GM12864 (cell line): ENCODE measurements around the gene STK4.

Source experiments
- DNase-seq: peaks from one replicate; pipeline ENCODE4 v3.0.0-alpha.2; 2011; ENCODE audit warnings: low read depth
- H3K4me3 ChIP-seq: 2 replicates; pipeline ENCODE4 v1.5.1; 2011; ENCODE audit warnings: mild to moderate bottlenecking, low read depth, low read length, control low read depth
- TF ChIP-seq, protein P1 (sequence below): IDR thresholded peaks from 2 replicates; pipeline ENCODE4 v1.5.1; 2011; ENCODE audit warnings: low read depth, mild to moderate bottlenecking, moderate library complexity, low read length, control low read depth, inconsistent platforms; ENCODE audit errors: missing control alignments

Gene STK4

DNA sequence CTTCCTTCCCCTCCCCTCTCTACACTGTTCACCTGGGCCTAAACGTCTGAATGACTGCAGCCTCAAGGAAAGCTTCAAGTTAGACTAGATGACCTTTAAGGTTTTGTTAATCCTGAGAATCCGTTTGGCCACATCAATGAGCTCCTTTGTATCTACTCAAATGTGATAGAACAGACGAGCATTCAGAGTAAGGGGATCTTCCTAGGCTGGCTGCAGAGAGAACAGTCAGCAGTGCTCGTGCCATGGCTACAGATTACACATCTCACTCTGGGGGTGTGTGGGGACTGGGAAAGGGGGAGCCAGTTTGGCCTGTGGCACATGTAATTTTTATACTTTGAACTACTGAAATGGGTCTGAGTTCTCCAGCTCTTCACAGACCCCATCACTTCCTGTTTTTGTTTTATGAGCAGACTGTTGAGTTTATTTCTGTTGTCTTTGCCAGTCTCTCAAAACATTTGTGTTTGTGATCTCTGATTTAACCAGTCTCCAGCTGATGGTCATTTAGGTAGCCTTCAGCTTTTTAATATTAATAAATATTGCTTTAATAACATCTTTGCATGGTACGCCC, 83.7 kb downstream of the STK4 start:
- no peak for DNase-seq
- no peak overlapping the region for H3K4me3 ChIP-seq
- TF ChIP-seq, protein P1, sequence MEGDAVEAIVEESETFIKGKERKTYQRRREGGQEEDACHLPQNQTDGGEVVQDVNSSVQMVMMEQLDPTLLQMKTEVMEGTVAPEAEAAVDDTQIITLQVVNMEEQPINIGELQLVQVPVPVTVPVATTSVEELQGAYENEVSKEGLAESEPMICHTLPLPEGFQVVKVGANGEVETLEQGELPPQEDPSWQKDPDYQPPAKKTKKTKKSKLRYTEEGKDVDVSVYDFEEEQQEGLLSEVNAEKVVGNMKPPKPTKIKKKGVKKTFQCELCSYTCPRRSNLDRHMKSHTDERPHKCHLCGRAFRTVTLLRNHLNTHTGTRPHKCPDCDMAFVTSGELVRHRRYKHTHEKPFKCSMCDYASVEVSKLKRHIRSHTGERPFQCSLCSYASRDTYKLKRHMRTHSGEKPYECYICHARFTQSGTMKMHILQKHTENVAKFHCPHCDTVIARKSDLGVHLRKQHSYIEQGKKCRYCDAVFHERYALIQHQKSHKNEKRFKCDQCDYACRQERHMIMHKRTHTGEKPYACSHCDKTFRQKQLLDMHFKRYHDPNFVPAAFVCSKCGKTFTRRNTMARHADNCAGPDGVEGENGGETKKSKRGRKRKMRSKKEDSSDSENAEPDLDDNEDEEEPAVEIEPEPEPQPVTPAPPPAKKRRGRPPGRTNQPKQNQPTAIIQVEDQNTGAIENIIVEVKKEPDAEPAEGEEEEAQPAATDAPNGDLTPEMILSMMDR = no peak

DNA sequence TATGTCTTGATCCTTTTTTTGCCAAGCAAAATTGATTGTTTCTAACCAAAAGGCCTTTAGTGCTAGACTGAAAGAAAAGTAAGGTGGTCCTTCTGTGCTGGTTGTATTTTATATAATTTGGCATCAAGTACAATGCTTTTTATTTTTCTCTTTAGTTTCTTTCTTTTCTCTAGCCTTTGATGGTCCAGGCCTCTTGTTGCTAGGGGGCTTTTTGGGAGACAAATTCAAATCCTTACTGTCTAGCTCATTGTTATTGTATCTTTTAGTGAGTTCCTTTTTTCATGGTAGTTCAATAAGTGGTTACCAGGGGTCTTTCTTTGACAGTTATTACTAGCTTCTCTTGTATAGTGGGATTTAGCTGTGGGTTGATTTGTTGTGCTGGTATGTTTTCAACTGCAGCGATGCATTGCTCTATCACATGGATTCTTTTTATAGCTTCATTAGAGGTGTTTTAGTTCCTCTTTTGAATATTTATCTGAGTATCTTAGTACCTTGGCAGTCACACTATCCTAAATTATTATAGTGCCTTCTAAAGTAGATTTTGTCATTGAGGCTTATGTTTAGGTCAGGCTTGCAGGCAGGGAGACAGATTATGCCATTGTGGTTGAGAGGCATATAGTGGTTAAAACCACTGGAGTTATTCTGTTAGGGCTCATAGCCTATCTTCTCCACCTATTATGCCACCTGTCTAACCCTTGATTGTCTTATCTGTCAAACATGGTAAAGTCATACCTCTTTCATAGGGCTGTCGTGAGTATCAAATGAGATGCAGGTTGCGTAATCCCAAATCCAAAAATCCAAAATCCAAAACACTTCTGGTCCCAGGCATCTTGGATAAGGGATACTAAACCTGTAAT, 85.1 kb downstream of the STK4 start:
- no peak for DNase-seq
- TF ChIP-seq, protein P1 = no peak
- H3K4me3 ChIP-seq = no peak overlapping the region

DNA sequence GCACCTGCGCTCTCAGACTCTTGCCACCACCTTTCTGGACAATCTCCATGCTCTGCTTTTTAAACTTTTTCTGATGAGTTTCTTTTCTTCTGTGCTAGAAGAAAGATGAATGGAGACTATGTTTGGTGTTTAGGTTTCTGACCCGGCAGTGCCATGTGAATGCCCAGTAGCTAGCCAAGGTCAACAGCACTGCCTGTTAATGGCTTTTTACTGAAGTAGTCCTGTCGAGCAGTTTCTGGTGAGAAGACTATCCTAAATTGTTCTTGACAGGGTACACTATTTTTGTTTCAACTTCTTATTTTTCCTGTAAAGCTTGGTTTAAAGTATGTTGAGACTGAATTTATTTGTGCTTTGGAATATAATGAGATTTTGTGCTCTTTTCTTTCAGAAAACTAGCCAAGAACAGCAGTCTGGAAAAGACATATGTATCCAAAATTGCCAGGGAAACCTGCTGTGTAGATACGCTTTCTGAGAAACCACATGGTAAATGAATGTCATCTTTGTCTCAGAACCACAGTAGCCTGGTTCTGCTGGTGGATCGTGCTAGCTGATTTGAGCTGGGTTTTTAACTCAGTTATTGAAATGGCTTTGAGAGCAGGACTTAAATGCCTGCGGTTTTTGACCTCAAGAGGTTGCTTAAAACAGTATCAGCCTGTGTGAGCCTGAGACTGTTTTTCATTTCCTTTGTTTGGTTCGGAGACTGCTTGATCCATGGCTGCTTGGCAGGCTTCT, 86.6 kb downstream of the STK4 start:
- DNase-seq = peak; percentile 62
- no peak overlapping the region for H3K4me3 ChIP-seq
- TF ChIP-seq, protein P1 = no peak

DNA sequence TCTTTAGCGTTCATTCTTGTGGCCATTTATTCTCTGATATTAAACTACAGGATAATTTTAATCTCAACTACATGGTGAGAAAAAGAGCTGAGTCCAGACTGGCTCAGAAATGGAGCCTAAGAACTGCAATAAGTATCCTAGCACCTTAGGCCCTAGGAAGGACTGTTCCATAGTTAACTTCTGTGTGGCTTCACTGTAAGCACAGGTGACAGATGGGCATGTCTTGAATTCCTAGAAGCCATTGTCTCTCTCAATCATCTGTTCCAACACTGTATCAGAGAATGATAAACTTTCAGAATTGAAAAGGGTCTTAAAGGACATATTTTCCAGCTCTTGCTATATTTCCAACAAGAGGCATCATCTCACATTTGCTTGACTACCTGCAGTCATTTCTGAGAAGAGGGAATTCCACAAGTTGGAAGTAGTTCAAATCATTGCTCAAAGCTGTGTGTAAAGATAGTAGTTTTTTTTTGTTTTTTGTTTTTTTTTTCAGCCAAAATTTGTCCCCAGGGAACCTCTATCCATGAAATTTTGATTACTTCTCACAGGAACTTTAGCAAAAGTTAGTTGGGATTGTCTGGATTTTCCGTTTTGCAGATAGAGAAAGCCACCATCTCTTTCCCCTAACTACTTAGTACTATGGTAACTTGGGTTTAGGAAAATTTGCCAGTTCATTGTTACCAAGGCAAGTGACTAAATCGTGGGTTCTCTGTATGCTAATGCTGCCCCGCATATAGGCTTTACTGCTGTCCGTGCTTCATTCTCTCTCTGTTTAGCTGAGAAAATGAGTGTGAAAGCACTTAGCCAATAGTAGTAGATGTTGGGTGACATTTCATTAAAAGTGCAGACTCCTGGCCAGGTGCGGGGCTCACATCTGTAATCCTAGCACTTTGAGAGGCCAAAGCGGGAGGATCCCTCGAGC, 87.4 kb downstream of the STK4 start:
- no peak overlapping the region for H3K4me3 ChIP-seq
- TF ChIP-seq, protein P1 = no peak
- no peak for DNase-seq

DNA sequence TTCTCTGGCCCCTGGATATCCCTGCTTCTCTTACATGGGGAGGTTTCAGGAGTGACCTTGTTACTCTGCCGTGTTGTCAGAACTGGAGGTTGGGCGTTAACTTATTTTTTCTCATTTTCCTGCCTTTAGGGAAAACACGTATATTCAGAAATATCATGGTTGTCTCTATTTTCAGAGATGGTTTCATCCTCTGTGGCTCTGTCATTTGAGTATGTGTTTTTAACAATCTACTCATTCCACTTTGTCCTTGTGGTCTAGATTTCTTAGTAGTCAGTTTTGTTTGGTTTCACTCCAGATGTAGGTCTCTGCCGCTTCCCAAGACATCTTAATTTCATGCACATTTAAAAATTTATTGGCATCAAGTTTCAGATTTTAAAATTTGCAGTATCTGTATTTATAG, 88.7 kb downstream of the STK4 start:
- no peak for DNase-seq
- TF ChIP-seq, protein P1 = no peak
- H3K4me3 ChIP-seq = no peak overlapping the region

DNA sequence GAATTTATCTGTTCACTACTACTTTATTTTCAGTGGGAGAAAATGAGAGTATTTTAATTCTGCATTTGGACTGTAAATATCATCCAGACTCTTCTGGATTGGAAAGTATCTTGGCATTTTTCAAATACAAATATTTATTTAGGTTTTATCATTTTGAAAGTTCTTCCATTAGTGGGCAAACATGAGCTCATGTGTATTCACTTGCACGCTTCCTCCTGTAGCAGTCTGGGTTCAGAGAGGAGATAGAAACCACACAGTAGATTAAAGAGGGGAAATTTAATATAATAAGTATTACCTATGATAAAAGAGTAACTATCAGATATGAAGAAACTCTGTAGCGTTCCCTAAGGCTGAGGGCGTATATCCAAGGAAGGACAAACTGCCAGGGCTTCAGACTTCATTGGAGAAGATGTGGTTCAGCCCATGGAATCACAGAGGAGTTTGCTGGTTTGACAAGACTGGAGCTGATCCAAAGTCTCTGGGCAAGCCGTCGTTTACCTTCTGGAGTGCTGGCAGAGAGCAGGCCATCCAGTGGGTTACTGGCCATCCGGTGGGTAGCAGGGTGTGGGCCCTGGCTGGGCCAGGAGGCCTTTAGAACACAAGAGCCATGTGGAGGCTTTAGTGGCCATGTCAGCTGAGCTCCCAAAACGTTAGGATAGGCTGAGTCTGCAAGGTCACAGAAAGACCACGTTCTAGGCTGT, 90.3 kb downstream of the STK4 start:
- TF ChIP-seq, protein P1 = no peak
- DNase-seq = no peak
- no peak overlapping the region for H3K4me3 ChIP-seq
